OCI-LY7 (cell line): ENCODE data around the gene PIK3R3. TPM values are rescaled to one million over a fixed set of nuclear protein-coding genes. Genes with fewer than 3 reads are reported as not detected.

Source experiments
- BruUV-seq: library from RNA; stranded (reverse); fragments of 400-500 nt; replicated peaks from 2 replicates; lab custom pipeline; 2021; lab: Mats Ljungman, UMichigan
- CTCF ChIA-PET: fragments of 300-600 bp; sonication (Branson Sonifier 250); formaldehyde crosslinking; loops from one replicate; lab custom pipeline; 2022; ENCODE audit warnings: antibody characterized with exemption; ENCODE audit not compliant: unreplicated experiment; lab: Charles Lee
- POLR2A ChIA-PET: fragments of 300-600 bp; sonication (Branson Sonifier 250); formaldehyde crosslinking; loops from one replicate; lab custom pipeline; 2022; ENCODE audit warnings: antibody characterized with exemption; lab: Charles Lee
- DNase-seq: peaks from one replicate; pipeline ENCODE4 v3.0.0-alpha.2; 2015; ENCODE audit warnings: low spot score
- H2AFZ ChIP-seq: fragments of 200-600 bp; sonication (generic), shearing (Covaris generic); 2 replicates; pipeline ENCODE4 v1.6.1; 2014; ENCODE audit warnings: mild to moderate bottlenecking, antibody characterized with exemption, low read length, moderate library complexity
- H3K27ac ChIP-seq: fragments of 200-600 bp; sonication (generic); 2 replicates; pipeline ENCODE4 v1.5.1; 2014; ENCODE audit warnings: mixed run types, low read depth, mild to moderate bottlenecking, moderate library complexity, low read length, inconsistent platforms; ENCODE audit not compliant: poor library complexity, severe bottlenecking
- H3K36me3 ChIP-seq: fragments of 200-600 bp; sonication (generic); 2 replicates; pipeline ENCODE4 v1.6.1; 2014; ENCODE audit warnings: mild to moderate bottlenecking, antibody characterized with exemption, low read length, moderate library complexity, mixed read lengths; ENCODE audit not compliant: insufficient read depth
- H3K4me1 ChIP-seq: fragments of 200-600 bp; sonication (generic); 2 replicates; pipeline ENCODE4 v1.5.1; 2014; ENCODE audit warnings: mild to moderate bottlenecking, low read length; ENCODE audit not compliant: insufficient read depth, poor library complexity, severe bottlenecking
- H3K4me2 ChIP-seq: fragments of 200-600 bp; sonication (generic); 2 replicates; pipeline ENCODE4 v1.6.1; 2014; ENCODE audit warnings: mild to moderate bottlenecking, low read length
- H3K4me3 ChIP-seq: fragments of 200-600 bp; sonication (generic); 2 replicates; pipeline ENCODE4 v1.5.1; 2014; ENCODE audit warnings: mild to moderate bottlenecking, low read depth, low read length; ENCODE audit not compliant: poor library complexity, severe bottlenecking
- H3K79me2 ChIP-seq: fragments of 200-600 bp; sonication (generic); 2 replicates; pipeline ENCODE4 v1.6.1; 2016; ENCODE audit warnings: low read depth, mild to moderate bottlenecking, low read length, moderate library complexity, mixed read lengths; ENCODE audit not compliant: insufficient read depth
- H3K9me2 ChIP-seq: fragments of 200-600 bp; sonication (generic); 2 replicates; pipeline ENCODE4 v1.6.1; 2016; ENCODE audit warnings: mild to moderate bottlenecking, low read length, mixed read lengths; ENCODE audit not compliant: insufficient read depth
- H3K9me3 ChIP-seq: fragments of 200-600 bp; sonication (generic); 2 replicates; pipeline ENCODE4 v1.6.1; 2014; ENCODE audit warnings: mild to moderate bottlenecking, mixed run types, low read length, mixed read lengths
- H4K20me1 ChIP-seq: fragments of 200-600 bp; sonication (generic); 2 replicates; pipeline ENCODE4 v1.6.1; 2014; ENCODE audit warnings: mild to moderate bottlenecking, antibody characterized with exemption, low read length, moderate library complexity, mixed read lengths; ENCODE audit not compliant: insufficient read depth
- EZH2phosphoT487 ChIP-seq: fragments of 200-600 bp; sonication (generic); IDR thresholded peaks from 2 replicates; pipeline ENCODE4 v1.6.1; 2018; ENCODE audit warnings: low read depth, borderline replicate concordance, mild to moderate bottlenecking, mixed run types, antibody characterized with exemption, low read length, moderate library complexity, mixed read lengths
- intact Hi-C: fragments of 100-400 bp; cut with micrococcal nuclease; formaldehyde crosslinking; loops from one replicate; pipeline ENCODE4 v1.10.0; 2022; ENCODE audit not compliant: unreplicated experiment
- total RNA-seq, 2 experiments: library from RNA; depleted of rRNA in 1 of 2; stranded (reverse); fragments of >200 nt in 1 of 2; shearing (Covaris generic) in 1 of 2; gene quantifications; 2 replicates each; pipeline ENCODE4 v1.2.3, GENCODE V29; 2014 to 2022
- TF ChIP-seq, protein P1 (sequence below): fragments of 200-600 bp; sonication (generic); conservative IDR thresholded peaks from 2 replicates; pipeline ENCODE4 v1.5.1; 2014; ENCODE audit warnings: mild to moderate bottlenecking, antibody characterized with exemption, low read length, moderate library complexity, mixed read lengths

PIK3R3 gene
- total RNA-seq, 2 experiments from 2014 or later, result 12.7 to 27.0 TPM

DNA sequence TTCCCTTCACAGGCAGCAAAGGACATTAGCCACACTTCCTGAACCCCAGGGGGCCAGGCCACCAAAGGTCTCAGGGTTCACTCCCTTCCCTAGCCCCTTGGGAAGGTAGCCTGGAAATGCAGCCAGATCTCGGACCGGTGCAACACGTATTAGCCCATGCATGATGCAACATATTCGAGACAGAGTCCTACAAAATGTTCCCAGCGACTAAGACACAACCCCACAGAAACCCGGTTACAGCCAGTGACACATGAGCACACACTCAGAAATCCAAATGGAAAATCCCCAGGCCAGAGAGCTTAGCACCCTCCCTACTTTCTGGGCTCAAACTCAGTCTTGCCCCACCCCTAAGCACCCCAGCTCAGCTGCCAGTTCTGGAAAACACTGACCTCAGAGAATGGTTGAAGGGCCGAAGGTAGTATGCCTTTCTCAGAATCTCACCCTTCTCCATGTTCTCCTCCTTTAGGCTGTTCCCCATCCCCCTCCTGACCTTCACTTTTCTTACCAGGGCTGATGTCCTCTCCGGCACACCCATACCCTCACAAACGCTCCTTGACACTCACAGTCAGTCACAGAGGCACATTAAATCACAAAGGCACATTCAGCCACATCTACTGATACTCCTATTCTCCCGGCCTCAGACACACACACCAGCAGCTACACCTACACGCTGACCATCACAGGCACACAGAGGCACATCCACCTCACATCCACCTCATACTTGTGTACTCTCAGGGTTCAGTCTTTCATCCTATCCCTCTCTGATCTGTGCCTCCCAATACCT lies 42.2 kb upstream of the PIK3R3 start, which contains the start of gene TSPAN1:
Gene TSPAN1, plus strand, starts transcription at position 640 of the 784 bp plus-strand sequence. CDS start 6,021 bp downstream, outside the sequence.
- H3K4me1 ChIP-seq, result peaks cover 56% of the 10 kb centered on the region
- H2AFZ ChIP-seq, result peak within 1 kb of the TSS; percentile 8; the same call in 1 of the 2 replicates
- BruUV-seq, result no TSS peak
- no peaks in the 10 kb centered on the region for H3K9me3 ChIP-seq
- no peak within 1 kb of the TSS for H3K4me3 ChIP-seq
- CTCF ChIA-PET, result interaction anchor here (0.6 kb wide), 1 partner anchor 150 kb away, joined by 4 read pairs; no protein-coding TSS in a partner anchor
- H3K79me2 ChIP-seq, result no peaks in the 10 kb centered on the region
- DNase-seq, result no peak
- H4K20me1 ChIP-seq, result no peaks in the 10 kb centered on the region
- POLR2A ChIA-PET, result interaction anchor here (1.0 kb wide), 1 partner anchor 135 kb away, joined by 4 read pairs; no protein-coding TSS in a partner anchor
- no peak within 1 kb of the TSS for H3K27ac ChIP-seq
- H3K36me3 ChIP-seq, result no peaks in the 10 kb centered on the region
- H3K4me2 ChIP-seq, result no peak within 1 kb of the TSS
- H3K9me2 ChIP-seq, result no peaks in the 10 kb centered on the region
- TF ChIP-seq, protein P1, sequence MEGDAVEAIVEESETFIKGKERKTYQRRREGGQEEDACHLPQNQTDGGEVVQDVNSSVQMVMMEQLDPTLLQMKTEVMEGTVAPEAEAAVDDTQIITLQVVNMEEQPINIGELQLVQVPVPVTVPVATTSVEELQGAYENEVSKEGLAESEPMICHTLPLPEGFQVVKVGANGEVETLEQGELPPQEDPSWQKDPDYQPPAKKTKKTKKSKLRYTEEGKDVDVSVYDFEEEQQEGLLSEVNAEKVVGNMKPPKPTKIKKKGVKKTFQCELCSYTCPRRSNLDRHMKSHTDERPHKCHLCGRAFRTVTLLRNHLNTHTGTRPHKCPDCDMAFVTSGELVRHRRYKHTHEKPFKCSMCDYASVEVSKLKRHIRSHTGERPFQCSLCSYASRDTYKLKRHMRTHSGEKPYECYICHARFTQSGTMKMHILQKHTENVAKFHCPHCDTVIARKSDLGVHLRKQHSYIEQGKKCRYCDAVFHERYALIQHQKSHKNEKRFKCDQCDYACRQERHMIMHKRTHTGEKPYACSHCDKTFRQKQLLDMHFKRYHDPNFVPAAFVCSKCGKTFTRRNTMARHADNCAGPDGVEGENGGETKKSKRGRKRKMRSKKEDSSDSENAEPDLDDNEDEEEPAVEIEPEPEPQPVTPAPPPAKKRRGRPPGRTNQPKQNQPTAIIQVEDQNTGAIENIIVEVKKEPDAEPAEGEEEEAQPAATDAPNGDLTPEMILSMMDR, result no peak
- no peak for TF ChIP-seq EZH2phosphoT487
- intact Hi-C loops, result no loop called here

DNA sequence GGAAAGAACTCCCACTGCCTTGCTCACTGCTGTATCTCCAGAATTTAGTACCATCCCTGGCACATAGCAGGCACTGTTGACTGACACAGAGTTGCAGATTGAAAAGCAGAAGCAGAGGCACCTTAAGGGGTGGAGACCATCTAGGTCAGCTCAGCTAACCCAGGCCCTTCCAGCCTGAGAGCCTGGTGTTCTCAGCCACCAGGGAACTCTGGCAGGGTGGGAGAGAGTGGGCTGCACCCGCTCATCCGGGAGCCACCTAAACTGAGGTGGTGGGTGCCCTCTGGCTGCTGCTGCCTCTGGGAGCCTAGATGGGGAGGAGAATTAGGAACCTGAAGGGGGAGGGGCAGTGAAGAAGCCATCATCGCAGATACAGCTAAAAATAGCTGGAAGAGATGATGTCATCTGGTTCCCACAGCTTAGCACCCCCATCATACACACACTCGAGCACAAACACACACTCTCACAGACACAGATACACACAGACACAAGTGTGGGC lies 41.0 kb upstream of the PIK3R3 start:
- DNase-seq, result peak; percentile 41
- no peaks in the 10 kb centered on the region for H3K9me2 ChIP-seq
- no peak for TF ChIP-seq EZH2phosphoT487
- TF ChIP-seq, protein P1, result peak; percentile 28; the same call in 1 of the 2 replicates
- H2AFZ ChIP-seq, result no peak overlapping the region
- H3K9me3 ChIP-seq, result no peaks in the 10 kb centered on the region
- ChIA-PET CTCF (interaction anchor here (1.0 kb wide), 1 partner anchor 131 kb away, joined by 3 read pairs; no protein-coding TSS in a partner anchor), POLR2A (interaction anchor here (0.6 kb wide), 1 partner anchor 407 kb away, joined by 3 read pairs; no protein-coding TSS in a partner anchor)
- H3K4me3 ChIP-seq, result no peak overlapping the region
- no peaks in the 10 kb centered on the region for H3K36me3 ChIP-seq
- no peaks in the 10 kb centered on the region for H4K20me1 ChIP-seq
- no peaks in the 10 kb centered on the region for H3K79me2 ChIP-seq
- H3K4me1 ChIP-seq, result peaks cover 43% of the 10 kb centered on the region
- H3K4me2 ChIP-seq, result 0 out of 2 replicates have a peak overlapping the region, but pooled peaks have one; percentile 6
- no peak overlapping the region for H3K27ac ChIP-seq
- intact Hi-C loops, result no loop called here
- no TSS peak for BruUV-seq
